Measurements from ENCODE around the gene TJP2. TPM values are rescaled to one million over a fixed set of nuclear protein-coding genes. Genes with fewer than 3 reads are reported as not detected.
"Not testable (repeated sequence)": the region's sequence is repeated elsewhere in the genome, so short reads cannot be mapped to it uniquely, and the experiment has no call there.

TJP2 gene
- total RNA-seq, 2 experiments from 2014 or later, result 12.9 to 15.3 TPM

DNA sequence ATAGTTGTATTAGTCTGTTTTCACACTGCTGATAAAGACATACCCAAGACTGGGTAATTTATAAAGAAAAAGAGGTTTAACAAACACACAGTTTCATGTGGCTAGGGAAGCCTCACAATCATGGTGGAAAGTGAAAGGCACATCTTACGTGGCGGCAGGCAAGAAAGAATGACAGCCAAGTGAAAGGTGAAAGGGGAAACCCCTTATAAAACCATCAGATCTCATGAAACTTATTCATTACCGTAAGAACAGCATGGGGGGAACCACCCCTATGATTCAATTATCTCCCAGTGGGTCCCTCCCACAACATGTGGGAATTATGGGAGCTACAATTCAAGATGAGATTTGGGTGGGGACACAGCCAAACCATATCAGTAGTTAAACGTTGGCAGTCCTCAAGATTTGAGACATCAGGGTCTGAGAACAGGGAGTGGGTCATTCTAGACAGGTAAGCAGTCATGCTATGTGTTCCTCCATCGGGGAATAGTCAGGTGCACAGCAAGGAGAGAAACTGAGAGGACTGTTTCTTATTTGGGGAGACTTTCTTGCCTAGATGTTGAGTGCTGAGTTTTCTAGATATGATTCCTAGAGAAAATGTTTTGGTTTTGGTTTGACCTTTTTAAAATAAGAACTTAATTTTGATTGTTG is 105.1 kb downstream of the TJP2 start:
- H3K36me3 Mint-ChIP-seq, result peaks cover 9% of the 10 kb centered on the region
- DNase-seq, result peak; percentile 62
- peaks cover 25% of the 10 kb centered on the region for H3K9me3 Mint-ChIP-seq
- CTCF ChIA-PET, result no interaction called here
- peak overlapping the region; percentile 38 for H3K27ac Mint-ChIP-seq
- intact Hi-C loops (cut with micrococcal nuclease), result no loop called here
- peaks cover 7% of the 10 kb centered on the region for H3K4me1 Mint-ChIP-seq (ENCODE audit: low read depth)
- H3K4me3 Mint-ChIP-seq, result no peak overlapping the region
- POLR2A ChIA-PET, result no interaction called here
- H3K27me3 Mint-ChIP-seq, result peaks cover 29% of the 10 kb centered on the region

DNA sequence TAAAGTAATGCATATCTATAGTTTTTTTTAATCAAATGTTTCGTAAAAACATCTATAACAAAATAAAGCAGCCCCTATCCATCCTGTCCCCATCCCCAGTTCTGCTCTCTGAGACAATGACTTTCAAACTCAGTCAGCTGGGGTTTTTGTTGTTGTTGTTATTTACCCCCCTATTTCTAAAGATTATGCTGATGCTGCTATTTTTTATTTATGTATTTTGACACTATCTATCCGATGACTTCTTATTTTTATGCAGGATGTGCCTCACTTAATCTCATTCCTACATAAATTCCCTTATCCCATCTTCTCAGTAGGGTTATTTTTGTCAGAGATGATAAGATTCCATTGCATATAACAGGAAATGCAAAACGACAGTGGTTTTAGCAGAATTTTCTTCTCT is 105.7 kb downstream of the TJP2 start:
- intact Hi-C loops (cut with micrococcal nuclease), result no loop called here

DNA sequence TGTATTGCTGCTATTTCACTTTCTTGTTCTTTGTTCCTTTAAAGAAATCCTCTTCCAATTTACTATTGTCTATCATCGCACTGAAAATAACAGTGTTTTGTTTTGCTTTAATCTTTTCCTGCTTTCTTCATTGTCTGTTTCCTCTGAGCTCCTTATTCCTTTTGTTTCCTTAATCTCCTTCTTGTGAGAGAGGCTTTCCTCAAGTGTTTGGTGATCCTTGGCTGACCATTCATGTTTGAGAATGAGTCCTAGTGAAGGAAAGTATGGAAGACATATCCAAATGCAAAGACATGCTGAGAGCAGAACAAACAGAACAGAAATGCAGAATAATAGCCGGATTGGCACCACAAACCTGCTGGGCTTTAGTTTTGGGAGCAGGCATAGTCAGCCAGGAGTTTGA is 108.9 kb downstream of the TJP2 start:
- peaks cover 36% of the 10 kb centered on the region for H3K27me3 Mint-ChIP-seq
- no peak overlapping the region for H3K27ac Mint-ChIP-seq
- CTCF ChIA-PET, result no interaction called here
- intact Hi-C loops (cut with micrococcal nuclease), result no loop called here
- H3K36me3 Mint-ChIP-seq, result peaks cover 4% of the 10 kb centered on the region
- no peak overlapping the region for H3K4me3 Mint-ChIP-seq
- POLR2A ChIA-PET, result no interaction called here
- H3K4me1 Mint-ChIP-seq (ENCODE audit: low read depth), result peaks cover 7% of the 10 kb centered on the region
- peaks cover 22% of the 10 kb centered on the region for H3K9me3 Mint-ChIP-seq
- no peak for DNase-seq

More for the DNA sequence above, 105.7 kb downstream of the TJP2 start:
- Mint-ChIP-seq H3K4me3 (no peak overlapping the region), H3K4me1 (ENCODE audit: low read depth) (peaks cover 7% of the 10 kb centered on the region), H3K9me3 (peaks cover 24% of the 10 kb centered on the region), H3K36me3 (peaks cover 9% of the 10 kb centered on the region), H3K27me3 (peaks cover 29% of the 10 kb centered on the region), H3K27ac (no peak overlapping the region)
- POLR2A ChIA-PET, result no interaction called here
- CTCF ChIA-PET, result no interaction called here
- DNase-seq, result no peak

DNA sequence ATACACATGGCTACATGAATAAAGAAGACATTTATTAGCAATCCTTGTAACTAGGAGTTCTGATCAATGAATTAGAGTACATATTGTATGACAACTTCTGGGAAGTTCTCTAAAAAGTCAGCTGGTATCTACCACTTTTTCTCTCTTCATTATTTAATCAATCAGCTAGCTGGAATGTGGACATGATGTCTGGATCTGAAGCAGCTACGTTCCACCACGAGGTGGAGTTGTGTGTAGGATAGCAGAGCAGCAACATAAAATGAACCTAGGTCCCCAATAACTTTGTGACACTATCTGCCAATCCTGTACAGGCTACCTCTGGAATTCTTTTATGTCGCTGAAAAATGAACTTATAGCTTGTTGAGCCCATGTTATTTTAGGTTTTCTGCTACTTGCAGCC is 118.0 kb downstream of the TJP2 start:
- Mint-ChIP-seq H3K27me3 (peaks cover 11% of the 10 kb centered on the region), H3K4me3 (no peak overlapping the region), H3K9me3 (no peaks in the 10 kb centered on the region), H3K27ac (no peak overlapping the region), H3K36me3 (no peaks in the 10 kb centered on the region), H3K4me1 (ENCODE audit: low read depth) (no peaks in the 10 kb centered on the region)
- intact Hi-C loops (cut with micrococcal nuclease), result no loop called here
- CTCF ChIA-PET, result no interaction called here
- DNase-seq, result no peak
- POLR2A ChIA-PET, result no interaction called here

DNA sequence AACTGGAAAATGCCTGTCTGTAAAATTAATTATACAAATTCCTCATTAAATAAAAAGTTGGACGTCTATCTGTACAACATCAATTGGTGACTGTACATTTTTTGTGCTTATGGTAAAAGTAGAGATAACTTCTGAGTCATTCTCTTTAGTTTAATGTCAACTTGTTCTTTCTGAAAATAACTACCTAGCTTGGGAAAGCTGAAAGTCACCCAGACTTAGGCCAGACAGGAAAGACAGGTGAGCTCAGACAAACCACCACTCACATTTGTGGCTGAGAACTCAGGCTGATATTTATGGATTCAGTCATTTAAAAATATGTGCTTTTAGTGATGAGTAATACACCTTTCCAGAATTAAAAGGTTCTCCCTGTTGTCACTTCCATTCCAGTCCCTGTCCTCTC is 119.1 kb downstream of the TJP2 start:
- ChIA-PET CTCF (no interaction called here), POLR2A (no interaction called here)
- H3K36me3 Mint-ChIP-seq, result no peaks in the 10 kb centered on the region
- H3K27me3 Mint-ChIP-seq, result peaks cover 6% of the 10 kb centered on the region
- H3K4me3 Mint-ChIP-seq, result no peak overlapping the region
- DNase-seq, result no peak
- intact Hi-C loops (cut with micrococcal nuclease), result no loop called here
- no peaks in the 10 kb centered on the region for H3K4me1 Mint-ChIP-seq (ENCODE audit: low read depth)
- no peak overlapping the region for H3K27ac Mint-ChIP-seq
- no peaks in the 10 kb centered on the region for H3K9me3 Mint-ChIP-seq

DNA sequence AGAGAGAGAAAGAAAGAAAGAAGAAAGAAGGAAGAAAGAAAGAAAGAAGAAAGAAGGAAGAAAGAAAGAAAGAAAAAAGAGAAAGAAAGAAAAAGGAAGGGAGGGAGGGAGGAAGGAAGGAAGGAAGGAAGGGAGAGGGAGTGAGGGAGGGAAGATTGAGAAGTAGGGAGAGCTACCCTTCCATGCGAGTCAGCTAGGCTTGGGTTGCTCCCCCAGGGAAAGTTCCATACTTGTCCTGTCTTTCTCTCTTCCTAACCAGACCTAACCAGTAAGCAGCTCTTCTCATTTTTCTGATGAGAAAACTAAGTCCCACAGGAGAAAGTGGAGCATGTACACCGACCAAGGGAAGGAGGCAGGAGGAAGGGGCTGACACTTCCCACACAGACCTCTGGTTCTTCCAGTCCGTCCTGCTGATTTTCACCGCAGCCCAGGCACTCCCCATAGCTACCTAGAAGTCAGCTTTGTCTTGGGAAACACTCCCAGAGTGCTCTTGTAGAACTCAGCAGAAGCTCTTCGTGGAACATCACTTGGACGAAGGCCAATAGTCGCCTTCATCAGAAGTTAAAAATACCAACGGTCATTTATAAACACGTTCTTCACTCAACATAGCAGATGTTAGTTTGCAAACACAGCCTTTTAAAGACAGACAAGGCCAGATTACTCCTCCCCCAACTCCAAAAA is 121.9 kb downstream of the TJP2 start:
- intact Hi-C loops (cut with micrococcal nuclease), result no loop called here
- no peaks in the 10 kb centered on the region for H3K9me3 Mint-ChIP-seq
- H3K27me3 Mint-ChIP-seq, result peaks cover 5% of the 10 kb centered on the region
- POLR2A ChIA-PET, result no interaction called here
- no peaks in the 10 kb centered on the region for H3K4me1 Mint-ChIP-seq (ENCODE audit: low read depth)
- no peak for DNase-seq
- H3K4me3 Mint-ChIP-seq, result no peak overlapping the region
- CTCF ChIA-PET, result no interaction called here
- H3K36me3 Mint-ChIP-seq, result no peaks in the 10 kb centered on the region
- no peak overlapping the region for H3K27ac Mint-ChIP-seq

DNA sequence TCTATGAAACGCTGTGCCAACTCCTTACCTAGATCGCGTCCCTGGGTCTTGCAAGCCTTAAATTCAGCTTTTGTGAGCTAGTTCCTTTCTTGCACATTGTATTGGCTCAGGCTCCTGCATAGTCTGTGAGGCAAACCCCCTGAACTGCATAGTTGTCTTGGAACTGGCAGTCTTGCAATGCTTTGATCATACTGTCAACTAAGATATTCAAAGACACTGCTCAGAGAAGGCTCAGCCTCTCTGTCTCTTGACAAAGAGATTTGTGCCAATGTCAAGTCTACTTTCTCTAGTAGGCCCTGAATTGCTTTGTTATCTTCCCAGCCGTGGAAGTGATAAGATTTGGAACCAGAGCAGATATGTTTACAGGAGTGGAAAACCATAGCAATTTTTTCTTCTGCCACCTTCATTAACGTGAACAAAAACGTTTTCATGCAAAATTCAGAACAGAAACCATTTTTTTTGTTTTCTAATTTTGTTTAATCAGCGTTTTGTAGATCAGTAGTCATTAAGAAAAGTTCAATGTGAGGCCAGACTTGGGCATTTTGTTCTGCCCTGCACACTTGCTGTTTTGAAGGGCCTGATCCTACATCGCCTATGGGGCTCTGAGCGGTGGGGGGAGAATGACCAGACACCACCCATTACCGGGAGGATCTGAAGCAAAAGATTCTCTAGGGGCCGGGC is 123.4 kb downstream of the TJP2 start:
- Mint-ChIP-seq H3K4me3 (no peak overlapping the region), H3K27me3 (peaks cover 4% of the 10 kb centered on the region), H3K9me3 (no peaks in the 10 kb centered on the region), H3K4me1 (ENCODE audit: low read depth) (no peaks in the 10 kb centered on the region), H3K27ac (no peak overlapping the region), H3K36me3 (no peaks in the 10 kb centered on the region)
- ChIA-PET CTCF (no interaction called here), POLR2A (no interaction called here)
- DNase-seq, result no peak
- intact Hi-C loops (cut with micrococcal nuclease), result no loop called here

DNA sequence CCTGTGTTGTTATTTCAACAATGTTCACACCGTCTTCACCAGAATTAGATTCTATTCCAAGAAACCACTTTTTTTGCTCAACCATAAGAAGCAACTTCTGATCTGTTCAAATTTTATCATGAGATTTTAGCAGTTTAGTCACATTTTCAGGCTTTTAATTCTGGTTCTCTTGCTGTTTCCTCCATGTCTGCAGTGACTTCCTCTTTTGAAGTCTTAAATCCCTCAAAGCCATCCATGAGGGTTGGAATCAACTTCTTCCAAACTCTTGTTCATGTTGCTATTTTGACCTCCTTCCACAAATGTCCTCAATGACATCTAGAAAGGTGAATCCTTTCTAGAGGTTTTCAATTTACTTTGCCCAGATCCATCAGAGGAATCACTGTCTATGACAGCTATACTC is 125.2 kb downstream of the TJP2 start:
- CTCF ChIA-PET, result no interaction called here
- no peaks in the 10 kb centered on the region for H3K27me3 Mint-ChIP-seq
- intact Hi-C loops (cut with micrococcal nuclease), result no loop called here
- no peak for DNase-seq
- H3K4me3 Mint-ChIP-seq, result no peak overlapping the region
- H3K27ac Mint-ChIP-seq, result no peak overlapping the region
- no peaks in the 10 kb centered on the region for H3K9me3 Mint-ChIP-seq
- no peaks in the 10 kb centered on the region for H3K4me1 Mint-ChIP-seq (ENCODE audit: low read depth)
- no peaks in the 10 kb centered on the region for H3K36me3 Mint-ChIP-seq
- POLR2A ChIA-PET, result no interaction called here

DNA sequence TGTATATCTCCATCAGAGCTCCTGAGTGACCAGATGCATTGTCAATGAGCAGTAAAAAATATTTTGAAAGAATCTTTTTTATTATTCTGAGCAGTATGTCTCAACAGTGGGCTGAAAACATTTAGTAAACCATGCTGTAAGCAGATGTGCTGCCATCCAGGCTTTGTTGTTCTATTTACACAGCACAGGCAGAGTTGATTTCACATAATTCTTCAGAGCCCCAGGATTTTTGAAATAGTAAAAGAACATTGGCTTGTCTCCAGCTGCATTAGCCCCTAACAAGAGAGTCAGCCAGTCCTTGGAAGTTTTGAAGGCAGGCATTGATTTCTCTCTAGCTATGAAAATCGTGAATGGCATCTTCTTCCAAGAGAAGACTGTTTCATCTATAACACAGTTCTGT is 125.7 kb downstream of the TJP2 start:
- Mint-ChIP-seq H3K4me3 (no peak overlapping the region), H3K9me3 (no peaks in the 10 kb centered on the region), H3K4me1 (ENCODE audit: low read depth) (no peaks in the 10 kb centered on the region), H3K27me3 (no peaks in the 10 kb centered on the region), H3K27ac (no peak overlapping the region), H3K36me3 (no peaks in the 10 kb centered on the region)
- CTCF ChIA-PET, result no interaction called here
- POLR2A ChIA-PET, result no interaction called here
- no peak for DNase-seq
- intact Hi-C loops (cut with micrococcal nuclease), result no loop called here

DNA sequence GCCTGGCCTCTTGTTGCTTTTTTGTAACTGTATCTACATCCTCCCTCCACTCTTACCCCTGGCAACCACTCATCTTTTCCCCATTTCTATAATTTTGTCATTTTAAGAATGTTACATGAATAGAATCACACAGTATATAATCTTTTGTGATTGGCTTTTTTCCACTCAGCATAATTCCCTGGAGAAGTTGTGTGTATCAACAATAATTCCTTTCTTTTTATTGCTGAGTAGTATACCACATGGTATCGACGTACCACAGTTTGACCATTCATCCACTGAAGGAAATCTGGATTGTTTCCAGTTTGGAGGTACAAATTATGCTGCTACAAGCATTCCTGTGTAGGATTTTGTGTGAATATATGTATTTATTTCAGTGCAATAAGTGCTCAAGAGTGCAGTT is 129.3 kb downstream of the TJP2 start:
- H3K4me1 Mint-ChIP-seq (ENCODE audit: low read depth), result no peaks in the 10 kb centered on the region
- no peak for DNase-seq
- intact Hi-C loops (cut with micrococcal nuclease), result no loop called here
- H3K27me3 Mint-ChIP-seq, result peaks cover 5% of the 10 kb centered on the region
- ChIA-PET POLR2A (no interaction called here), CTCF (no interaction called here)
- no peaks in the 10 kb centered on the region for H3K9me3 Mint-ChIP-seq
- no peaks in the 10 kb centered on the region for H3K36me3 Mint-ChIP-seq
- no peak overlapping the region for H3K27ac Mint-ChIP-seq
- no peak overlapping the region for H3K4me3 Mint-ChIP-seq

DNA sequence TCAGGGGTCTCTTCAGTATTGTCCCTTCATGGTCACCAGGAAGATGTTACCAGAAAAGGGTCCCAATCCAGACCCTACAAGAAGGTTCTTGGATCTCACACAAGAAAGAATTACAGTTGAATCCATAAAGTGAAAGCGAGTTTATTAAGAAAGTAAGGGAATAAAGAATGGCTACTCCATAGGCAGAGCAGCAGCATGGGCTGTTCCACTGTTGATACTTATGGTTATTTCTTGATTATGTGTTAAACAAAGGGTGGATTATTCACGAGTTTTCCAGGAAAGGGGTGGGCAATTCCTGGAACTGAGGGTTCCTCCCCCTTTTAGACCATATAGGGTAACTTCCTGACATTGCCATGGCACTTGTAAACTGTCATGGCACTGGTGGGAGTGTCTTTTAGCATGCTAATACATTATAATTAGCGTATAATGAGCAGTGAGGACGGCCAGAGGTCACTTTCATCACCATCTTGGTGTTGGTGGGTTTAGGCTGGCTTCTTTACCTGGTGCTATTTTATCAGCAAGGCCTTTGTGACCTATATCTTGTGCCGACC is 132.9 kb downstream of the TJP2 start:
- H3K4me3 Mint-ChIP-seq; H3K4me1 Mint-ChIP-seq (ENCODE audit: low read depth); POLR2A ChIA-PET: not testable (repeated sequence)

DNA sequence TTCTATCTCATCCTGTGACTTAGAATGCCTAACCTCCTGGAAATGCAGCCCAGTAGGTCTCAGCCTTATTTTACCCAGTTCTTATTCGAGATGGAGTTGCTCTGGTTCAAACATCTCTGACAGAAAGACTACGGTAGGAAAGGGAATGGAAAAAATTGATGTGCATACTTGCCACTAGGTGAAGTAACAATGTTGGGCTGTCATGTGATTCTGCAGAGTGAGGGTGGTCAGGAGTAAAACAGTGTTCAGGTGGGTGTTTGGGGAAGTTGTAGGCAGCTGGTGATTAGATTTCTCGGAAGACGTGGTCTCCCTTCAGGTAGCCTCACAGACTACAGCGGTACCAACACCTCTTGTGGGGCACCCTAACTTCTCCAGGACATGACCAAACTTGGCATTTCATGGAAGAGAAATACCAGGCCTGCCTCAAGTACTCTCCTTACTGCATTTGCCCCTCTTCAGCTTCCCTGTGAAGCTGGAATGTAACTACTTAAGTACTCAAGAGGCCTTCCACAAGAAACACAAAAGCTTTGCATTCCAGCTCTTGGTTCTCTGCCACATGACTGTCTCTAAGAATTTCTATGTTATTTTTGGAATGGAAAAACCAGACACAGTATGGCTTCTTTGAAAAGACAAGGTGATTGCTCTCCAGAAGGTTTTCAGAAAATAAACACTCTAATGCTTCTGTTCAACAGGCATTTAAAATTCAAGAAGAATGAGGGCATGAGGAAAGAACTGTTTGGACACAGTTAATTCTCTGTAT is 133.5 kb downstream of the TJP2 start:
- Mint-ChIP-seq H3K4me3 (no peak overlapping the region), H3K27me3 (peaks cover 9% of the 10 kb centered on the region), H3K36me3 (peaks cover 2% of the 10 kb centered on the region), H3K9me3 (peaks cover 9% of the 10 kb centered on the region), H3K4me1 (ENCODE audit: low read depth) (no peaks in the 10 kb centered on the region), H3K27ac (no peak overlapping the region)
- ChIA-PET POLR2A (no interaction called here), CTCF (no interaction called here)
- intact Hi-C loops (cut with micrococcal nuclease), result no loop called here
- DNase-seq, result no peak

More for the DNA sequence above, 132.9 kb downstream of the TJP2 start:
- CTCF ChIA-PET; H3K27ac Mint-ChIP-seq; intact Hi-C loops (cut with micrococcal nuclease); H3K9me3 Mint-ChIP-seq; H3K27me3 Mint-ChIP-seq; H3K36me3 Mint-ChIP-seq; DNase-seq: not testable (repeated sequence)

Data from activated CD4-positive, alpha-beta memory T cell treated with anti-CD3 and anti-CD28 coated beads for 36 hours (primary cell).